CD4-positive, alpha-beta T cell treated with Interleukin-4 for 4 hours (primary cell): Measurements from ENCODE around the gene STARD10.
"Not testable (repeated sequence)": the region's sequence is repeated elsewhere in the genome, so short reads cannot be mapped to it uniquely, and the experiment has no call there.

Experiments
- DNase-seq: peaks from one replicate; pipeline ENCODE4 v3.0.0-alpha.2; 2020

The STARD10 gene

DNA sequence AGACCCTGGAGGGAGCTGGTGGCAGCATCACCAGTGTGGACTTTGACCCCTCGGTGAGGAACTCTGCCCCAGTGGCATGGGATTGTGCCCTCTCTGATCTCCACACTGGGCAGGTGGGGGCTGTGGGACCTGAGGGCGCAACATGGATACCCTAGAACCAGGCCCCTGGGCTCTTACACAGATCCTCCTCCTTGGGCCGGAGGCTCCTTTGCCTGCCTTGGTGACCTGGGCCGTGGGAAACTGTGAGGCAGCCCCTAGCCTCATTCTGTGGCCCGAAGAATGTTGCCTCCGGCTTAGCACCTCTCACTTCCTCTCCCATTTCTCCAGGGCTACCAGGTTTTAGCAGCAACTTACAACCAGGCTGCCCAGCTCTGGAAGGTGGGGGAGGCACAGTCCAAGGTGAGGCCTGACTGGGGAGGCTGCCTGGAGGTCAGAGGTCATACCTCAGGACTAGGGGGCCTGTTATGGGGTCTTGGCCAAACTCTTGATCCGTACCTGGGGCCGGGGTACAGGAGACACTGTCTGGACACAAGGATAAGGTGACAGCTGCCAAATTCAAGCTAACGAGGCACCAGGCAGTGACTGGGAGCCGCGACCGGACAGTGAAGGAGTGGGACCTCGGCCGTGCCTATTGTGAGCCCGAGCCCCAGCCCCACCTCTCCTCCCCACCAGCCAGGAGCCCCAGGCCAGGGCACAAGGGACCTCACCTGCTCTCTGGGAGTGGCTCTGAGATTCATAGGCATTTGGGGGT, 32.5 kb upstream of the STARD10 start:
- no peak for DNase-seq

DNA sequence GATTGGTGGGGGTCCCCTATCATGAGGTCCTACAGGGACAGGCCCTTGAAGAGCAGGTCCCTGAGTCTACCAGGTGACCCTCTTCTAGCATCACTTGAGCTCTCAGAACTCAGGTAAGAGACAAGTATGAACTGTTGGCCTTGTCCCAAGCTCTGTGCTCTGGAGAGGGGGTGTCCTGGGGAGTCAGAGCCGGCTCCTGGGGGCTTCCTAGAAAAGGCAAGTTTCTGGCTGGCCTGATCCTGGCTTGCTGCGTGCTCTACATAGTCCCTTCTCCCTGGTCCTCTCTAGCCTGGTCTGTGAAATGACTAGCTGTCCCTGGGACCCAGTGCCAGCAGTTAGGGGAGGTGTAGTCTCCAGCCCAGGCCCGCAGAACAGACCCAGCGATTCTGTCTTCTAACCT, 31.8 kb upstream of the STARD10 start:
- no peak for DNase-seq

DNA sequence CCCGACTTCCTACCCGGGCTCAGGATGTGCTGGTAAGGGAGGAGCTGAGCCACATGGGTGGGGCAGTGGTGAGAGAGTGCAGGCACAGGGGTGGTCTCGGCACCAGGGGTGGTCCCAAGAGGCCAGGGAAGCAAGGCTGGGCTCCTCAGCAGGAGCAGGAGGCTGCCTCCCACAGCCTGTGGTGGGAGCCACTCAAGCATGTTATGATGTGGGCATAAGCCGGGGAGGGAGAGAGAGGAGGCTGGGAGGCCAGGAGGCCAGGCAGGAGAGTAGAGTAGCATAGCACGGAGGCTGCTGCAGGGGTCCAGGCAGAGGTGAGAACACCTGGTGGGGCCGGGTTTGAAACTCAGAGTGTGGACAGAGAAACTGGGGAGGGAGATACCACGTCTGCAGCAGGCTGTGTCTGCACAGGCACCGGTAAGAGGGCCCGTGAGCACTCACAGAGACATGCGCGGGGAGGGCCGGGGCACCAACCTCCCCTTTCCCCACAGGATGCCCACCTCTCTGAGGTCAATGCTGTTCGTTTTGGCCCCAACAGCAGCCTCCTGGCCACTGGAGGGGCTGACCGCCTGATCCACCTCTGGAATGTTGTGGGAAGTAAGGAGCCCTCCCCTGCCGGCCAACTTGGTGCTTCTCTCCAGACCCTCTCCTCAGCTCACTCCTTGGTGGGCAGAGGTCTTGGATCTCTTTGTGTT, 31.1 kb upstream of the STARD10 start:
- no peak for DNase-seq

DNA sequence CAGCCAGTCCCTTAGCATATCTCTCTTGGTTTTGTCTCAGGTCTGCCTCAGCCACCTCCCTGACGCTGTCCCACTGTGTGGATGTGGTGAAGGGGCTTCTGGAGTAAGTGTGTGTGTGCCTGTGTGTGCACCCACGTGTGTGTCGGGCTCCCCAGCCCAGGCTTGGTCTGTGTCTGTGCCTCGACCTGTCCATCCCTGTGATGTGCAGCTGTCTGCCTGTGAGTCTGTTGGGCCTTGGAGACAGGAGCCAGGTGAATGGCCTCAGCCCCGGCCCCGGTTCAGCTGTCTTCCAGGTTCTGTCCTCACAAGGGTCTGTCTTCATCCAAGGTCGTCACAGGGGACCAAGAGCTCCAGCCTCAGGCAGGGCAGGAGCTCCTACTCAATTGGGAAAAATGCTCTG, 30.2 kb upstream of the STARD10 start:
- no peak for DNase-seq

DNA sequence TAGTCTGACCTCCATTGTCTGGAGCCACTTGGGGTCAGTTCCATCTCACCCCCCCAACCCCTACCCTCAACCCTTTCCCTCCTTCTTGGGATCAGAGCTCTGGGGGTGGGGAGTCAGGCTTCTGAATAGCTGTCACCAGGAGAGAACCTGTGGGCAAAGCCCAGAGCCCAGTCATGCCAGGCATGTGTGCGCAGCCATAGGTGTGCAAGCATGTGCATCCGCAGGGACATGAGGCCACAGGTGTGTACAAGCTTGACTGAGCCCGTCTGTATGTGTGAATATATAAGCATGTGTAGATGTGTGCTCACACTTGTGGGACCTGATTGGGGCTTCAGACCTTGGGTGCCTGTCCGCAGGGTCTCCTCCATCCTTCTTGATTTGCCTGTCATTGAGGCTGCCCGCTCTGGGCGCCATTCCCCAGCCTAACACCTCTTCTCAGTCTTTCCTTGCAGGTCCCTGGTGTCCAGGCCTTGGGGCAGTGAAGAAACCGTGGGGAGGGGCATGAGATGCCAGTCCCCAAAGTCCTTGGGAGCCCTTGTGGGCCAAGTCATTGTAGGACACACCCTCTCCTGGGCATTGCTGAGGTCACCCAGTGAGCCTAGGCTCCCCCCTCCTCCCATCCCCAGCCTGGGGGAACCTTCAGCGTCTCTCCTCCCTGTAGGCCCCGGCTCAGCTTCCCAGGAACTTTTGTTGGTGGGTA, 29.4 kb upstream of the STARD10 start:
- no peak for DNase-seq

DNA sequence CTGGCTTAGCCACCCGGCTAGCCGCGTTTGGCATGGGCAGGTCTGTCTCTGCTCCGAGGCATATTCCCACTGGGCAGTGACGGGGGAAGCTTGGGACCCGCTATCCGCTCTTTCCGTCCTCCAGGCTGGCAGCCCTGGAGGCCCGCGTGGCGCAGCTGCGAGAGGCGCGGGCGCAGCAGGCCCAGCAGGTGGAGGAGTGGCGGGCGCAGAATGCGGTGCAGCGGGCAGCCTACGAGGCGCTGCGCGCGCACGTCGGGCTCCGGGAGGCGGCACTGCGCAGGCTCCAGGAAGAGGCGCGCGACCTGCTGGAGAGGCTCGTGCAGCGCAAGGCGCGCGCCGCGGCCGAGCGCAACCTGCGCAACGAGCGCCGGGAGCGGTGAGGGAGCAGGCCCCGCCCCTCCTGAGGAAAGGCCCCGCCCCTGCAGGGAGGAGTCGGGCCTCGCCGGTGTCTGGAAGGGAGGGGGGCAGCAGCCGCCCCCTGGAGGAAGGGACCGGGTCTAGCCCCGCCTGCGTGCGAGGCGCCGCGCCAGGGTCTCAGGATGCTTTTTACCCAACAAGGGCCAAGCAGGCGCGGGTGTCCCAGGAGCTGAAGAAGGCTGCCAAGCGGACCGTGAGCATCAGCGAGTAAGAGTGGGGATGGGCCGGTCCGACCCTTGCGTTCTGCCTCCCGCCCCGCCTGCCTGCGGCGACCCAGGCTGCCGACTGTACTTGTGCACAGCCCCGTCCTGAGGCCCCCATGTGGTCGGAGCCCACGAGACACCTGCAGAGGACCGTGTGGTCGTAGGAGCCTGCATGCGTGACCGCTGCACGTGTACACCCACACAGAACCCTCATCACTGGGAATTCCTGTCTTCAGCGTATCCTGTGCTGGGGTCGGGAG, 28.3 kb upstream of the STARD10 start:
- peak; percentile 91 for DNase-seq

DNA sequence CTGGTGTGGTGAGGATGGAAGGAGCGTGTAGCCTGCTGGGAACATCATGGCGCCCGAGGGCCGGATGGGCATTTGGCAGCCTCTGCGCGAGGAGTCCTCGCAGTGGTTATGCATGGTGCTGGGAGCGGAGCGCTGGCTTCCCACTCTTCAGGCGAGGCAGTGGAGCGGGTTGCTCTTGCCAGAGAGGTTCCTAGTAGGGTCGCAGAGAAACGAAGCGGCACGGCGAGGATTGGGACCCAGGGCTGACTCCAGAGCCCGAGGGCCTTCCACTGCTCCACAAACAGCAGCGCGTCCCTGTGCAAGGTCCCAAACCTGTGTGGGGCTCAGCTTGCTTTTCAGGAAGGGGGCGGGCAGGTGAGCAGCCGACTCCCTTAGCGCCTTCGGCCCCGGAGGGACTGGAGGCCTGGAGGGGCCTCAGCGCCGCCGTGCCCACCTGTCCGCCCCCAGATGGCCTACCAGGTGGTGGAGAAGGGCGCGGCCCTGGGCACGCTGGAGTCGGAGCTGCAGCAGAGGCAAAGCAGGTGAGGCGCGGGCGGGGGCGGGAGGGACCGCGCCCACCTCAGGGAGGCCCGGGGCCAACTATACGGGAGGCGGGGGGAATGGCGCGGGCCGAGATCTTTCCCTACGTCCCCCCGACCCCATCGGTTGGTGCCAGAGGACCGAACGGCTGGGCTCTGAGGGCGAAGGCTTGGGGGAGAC, 27.5 kb upstream of the STARD10 start:
- no peak for DNase-seq

DNA sequence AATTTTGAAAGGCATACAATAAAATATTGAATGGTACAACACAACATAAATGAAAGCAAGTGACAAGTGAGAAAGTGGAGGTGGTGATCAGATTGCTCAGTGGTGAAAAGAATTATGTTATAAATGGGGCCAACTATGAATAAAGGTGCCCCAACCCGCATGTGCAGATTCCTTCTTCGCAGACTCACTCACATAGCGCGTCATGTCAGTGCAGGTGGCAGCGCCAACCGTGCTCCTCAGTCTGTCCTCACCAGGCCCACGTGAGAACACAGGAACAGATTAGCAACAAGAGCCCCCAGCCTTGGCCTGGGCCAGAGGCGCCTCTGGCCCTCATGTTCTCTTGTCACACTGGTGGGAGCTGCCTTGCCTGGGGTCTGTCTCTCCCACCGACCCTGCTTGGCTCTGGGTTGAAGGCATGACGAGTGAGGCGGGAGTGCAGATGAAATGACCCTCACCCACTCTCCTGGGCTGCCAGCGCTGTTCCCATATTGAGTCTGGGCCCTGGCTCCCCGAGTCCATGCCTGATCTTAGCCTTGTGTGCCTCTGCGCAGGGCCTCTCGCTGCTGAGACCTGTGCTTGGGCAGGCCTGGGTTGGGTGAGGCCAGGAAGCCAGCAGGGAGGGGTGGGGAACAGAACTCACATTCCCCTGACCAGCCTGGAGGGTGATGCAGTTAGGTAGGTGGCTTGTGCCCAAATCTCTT, 26.7 kb upstream of the STARD10 start:
- DNase-seq = no peak

DNA sequence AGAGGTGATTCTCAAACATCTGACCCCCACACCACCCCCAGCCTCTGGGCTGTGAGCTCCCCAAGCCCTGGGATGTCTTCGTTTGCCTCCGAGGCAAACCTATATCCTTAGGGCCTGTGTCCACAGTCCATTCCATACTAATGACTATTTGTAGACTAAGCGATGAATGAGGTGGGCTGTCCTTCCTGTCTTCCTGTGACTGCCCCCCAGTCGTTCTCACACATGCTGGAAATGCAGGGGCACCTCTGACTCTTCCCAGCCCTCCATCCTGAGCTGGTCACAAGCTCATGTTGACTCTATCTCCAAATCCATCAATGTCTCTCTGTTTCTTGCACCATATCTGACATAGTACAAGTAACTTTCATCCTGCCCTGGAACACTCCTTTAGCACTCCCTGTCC, 25.1 kb upstream of the STARD10 start:
- no peak for DNase-seq

DNA sequence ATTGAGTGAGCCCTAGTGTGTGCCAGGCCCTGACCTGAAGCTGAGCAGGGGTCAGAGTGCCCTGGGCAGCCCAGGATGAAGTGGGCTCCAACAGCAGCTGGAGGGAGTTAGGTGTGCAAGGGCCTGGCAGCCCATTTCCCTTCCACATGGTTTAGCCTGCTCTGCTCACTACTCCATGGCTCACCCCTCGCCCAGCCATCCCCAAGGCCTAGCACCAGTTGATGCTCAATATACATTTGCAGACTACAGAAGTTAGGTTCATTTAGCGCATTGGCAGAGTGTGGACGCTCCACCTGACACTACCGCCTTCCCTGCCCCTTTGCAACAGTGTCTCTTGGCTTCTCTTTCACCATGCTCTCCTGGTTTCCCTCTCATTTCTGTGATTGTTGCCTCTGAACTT, 24.1 kb upstream of the STARD10 start:
- no peak for DNase-seq

DNA sequence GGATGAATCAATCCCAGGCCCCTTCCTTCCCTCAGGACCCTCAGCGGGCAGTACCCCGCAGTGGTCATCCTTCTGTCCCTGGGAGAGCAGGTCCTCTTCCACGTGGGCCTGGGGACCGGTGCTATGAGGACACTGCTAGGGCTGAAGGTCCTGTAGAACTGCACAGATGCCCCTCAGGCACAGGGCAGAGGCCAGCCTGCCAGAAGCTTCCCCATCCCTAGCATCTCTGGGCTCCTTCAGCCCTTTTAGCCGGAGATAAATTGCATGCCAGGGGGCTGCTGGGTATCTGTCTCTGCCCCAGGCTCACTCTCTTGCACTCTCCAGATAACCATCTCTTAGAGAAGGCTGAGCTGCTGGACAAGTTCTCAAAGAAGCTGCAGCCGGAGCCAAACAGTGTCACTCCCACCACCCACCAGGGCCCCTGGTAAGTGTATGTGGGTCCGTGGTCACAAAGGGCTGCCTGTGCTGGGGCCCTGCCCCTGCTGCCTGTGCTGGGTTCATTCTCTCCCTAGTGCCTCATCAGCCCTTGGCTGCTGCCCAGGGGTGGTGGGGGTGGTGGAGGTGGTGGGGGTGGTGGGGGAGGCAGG, 22.6 kb upstream of the STARD10 start:
- DNase-seq = no peak

DNA sequence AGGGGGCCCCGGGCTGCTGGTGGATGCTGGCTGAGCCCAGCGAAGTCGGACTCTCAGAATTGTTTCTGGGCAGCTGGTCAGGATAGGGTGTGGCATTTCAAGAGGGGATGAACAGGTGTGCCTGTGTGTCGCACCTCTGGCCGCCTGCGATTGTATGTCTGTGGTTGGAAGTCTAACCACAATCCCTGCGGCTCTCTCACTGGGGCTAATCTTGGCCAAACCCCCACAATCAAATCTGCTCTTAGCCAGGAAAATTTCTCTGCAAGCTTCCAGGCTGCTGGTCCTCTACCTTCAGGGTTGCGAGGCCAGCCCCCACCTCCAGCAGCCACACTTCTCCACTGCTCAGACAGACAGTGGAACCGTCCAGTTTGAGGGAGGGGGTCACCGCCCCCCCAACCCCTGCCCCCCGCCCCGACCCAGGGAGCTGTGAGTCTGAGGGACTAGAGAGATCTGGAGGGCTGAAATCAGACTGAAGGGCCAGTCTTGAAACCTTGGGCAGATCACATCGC, 21.3 kb upstream of the STARD10 start:
- no peak for DNase-seq

DNA sequence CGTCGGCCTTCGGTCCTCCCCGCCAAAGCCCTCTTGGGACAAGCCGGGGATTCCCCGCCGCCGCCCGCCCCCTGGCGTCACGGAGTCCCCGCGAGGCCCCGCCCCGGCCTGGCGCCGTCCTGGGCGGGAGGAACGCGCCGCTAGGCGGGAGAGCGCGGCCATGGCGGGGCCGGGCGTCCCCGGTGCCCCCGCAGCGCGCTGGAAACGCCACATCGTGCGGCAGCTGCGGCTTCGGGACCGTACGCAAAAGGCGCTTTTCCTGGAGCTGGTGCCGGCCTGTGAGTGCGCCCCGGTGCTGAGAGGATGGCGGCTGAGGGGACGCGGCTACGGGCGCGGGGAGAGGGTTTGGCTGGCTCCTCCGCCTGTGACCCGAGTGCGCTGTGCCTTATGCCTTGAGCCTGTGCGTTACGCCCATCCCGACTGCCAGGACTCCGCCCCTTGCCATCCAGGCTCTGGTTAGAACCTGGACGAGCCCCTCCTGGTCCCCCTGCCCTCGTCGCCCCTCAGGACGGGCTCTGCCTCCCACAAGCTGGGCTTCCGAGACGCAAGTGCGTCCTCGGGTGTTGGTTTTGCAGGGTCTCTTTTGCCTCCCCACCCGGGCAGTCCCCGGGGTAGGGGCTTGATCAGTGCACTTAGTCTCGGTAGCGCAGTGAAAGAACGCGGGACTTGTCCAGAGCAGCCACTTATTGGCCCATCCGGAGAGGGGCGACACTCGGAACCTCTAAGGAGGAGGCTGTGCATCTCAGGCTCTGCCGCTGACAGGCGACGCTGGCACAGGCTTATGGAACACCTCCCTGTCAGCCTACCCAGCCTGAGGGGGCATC, 20.7 kb upstream of the STARD10 start, which contains the start of gene ATG16L2:
Gene ATG16L2 (plus strand): TSS at position 126 of the 824 bp plus-strand sequence. CDS start 35 bp downstream, at position 161.
- DNase-seq = peak; percentile 83

DNA sequence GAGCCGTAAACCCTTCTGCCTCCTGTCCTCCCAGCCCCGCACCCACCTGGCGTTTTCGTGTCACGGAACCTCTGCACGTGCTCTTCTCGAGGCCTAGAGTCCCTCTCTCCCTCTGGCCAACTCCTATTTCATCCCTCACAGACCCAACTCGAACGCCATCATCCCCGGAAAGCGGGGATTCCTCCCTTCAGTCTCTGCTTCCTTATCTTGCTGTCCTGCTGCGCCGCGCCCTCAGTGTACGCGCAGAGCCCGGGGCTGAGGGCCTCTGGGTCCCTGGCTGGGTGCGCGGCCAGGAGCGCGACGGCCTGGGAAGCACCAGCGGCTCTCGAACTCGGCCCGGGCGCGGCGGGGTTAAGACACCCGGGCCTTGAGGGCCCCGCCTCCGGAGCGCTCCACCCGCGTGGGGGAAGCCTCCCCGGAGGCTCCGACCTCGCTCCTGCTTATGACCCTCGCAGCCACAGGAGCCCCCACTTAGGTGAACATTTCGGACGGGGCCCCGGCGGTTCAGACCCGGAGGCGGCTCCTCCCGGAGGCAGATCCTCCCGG, 20.0 kb upstream of the STARD10 start:
- DNase-seq = no peak

DNA sequence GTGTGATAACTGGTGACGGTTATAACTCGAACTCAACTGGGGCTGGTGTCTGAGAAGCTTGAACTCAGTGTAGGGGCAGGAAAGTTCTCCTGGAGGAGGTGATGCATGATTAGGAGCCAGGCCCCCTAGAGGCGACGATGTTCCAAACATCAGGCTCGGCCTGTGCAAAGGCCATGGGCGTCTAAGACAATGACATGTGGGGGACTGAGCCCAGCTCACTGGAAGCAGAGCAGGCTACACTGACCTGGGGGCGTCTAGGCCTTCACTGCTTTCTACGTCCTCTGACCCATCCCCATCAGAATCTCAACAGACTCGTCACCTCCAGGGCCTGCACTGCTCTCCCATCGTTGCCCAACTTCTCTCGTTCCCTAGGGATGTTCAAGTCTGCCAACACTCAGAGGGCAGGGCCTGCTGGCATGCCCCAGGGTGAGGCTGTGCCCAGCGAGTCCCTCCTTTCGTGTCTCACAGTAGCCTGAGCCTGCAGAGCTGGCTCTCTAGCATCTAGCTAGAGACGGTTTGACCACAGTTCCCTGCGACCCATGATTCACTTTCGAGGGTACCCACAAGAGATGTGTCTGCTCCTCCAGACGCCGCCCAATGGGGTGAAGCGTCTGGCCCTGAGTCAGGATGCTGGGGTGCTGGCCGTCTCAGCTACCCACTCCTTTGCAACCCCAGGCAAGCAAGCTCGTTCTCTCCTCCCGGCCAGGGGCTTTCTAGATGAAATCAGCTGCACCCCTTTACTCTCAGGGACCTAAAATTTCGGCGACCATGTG, 19.3 kb upstream of the STARD10 start:
- DNase-seq = peak; percentile 85

DNA sequence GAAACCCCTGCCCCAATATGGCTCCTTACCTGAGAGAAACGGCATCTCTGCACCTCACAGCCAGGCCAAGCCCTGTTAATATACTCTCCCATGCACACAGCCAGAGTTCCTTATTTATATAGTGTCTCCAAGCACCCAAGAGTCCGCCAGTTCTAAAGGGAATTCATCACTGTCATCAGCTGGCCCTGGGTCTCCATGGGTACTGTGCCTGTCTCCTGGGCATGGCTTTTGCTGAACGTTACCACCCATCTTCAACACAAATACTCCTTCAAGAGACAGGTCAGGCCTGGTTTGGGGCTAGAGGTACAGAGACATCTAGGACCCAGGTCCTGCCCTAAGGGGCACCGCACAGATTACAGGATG, 18.7 kb upstream of the STARD10 start:
- no peak for DNase-seq

DNA sequence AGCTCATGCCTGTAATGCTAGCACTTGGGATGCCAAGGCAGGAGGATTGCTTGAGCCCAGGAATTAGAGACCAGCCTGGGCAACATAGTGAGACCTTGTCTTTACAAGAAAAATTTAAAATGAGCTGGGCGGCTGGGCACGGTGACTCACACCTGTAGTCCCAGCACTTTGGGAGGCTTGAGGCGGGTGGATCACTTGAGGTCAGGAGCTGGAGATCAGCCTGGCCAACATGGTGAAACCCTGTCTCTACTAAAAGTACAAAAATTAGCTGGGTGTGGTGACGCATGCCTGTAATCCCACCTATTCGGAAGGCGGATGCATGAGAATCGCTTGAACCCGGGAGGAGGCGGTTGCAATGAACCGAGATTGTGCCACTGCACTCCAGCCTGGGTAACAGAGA, 17.8 kb upstream of the STARD10 start:
- DNase-seq = not testable (repeated sequence)

DNA sequence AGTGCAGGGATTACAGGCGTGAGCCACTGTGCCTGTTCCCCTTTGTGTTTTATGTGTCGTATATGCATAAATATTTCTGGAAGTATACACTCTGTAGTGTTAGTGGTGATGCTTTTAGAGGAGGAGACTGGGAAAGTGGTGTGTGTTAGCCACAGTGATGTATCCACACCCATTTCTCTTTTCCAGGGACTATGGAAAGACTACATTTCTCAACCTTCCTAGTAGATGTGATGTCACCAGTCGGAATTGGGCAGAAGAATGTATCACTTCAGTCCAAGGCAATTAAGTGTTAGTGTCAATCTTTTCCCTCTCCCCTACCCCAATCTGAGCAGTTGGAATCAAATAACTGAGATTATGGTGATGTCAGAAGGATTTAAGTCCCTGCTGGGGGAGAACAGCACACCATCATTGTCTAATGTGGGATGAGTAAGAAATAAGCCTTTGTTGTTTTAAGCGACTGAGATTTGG, 14.5 kb upstream of the STARD10 start:
- no peak for DNase-seq

DNA sequence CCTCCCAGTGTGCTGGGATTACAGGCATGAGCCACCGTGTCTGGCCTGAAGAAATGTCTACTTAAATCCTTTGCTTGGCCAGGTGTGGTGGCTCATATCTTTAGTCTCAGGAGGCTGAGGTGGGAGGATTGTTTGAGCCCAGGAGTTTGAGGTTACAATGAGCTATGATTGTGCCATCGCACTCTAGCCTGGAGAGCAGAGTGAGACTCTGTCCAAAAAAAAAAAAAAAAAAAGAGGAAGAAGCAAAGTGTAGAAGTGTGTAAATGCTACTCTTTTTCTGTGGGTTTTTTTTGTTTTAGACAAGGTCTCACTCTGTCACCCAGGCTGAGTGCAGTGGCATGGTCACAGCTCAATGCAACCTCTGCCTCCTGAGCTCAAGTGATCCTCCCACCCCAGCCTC, 13.9 kb upstream of the STARD10 start:
- no peak for DNase-seq
